Breast epithelium (tissue), 3 donors: ENCODE results near the gene RABIF.

Source experiments
- POLR2A ChIP-seq: fragments of 450-650 bp; IDR thresholded peaks from one replicate; pipeline ENCODE4 v1.6.1; 2016; ENCODE audit warnings: antibody characterized with exemption, mild to moderate bottlenecking, moderate library complexity
- POLR2AphosphoS5 ChIP-seq, 3 donors: sonication (generic); formaldehyde crosslinking; IDR thresholded peaks; one replicate each; pipeline ENCODE4 v1.6.1; 2017; ENCODE audit warnings: antibody characterized with exemption in 3 of 3
- TF ChIP-seq, protein P1 (sequence below), 3 donors: fragments of 450-650 bp; IDR thresholded peaks; one replicate each; pipeline ENCODE4 v1.5.1; 2016 to 2017; ENCODE audit warnings: antibody characterized with exemption in 3 of 3, mild to moderate bottlenecking in 3 of 3, moderate library complexity in 3 of 3

GRCh38 chr1:202831906-202832305 is 57.0 kb downstream of the RABIF start:
- TF ChIP-seq, protein P1, sequence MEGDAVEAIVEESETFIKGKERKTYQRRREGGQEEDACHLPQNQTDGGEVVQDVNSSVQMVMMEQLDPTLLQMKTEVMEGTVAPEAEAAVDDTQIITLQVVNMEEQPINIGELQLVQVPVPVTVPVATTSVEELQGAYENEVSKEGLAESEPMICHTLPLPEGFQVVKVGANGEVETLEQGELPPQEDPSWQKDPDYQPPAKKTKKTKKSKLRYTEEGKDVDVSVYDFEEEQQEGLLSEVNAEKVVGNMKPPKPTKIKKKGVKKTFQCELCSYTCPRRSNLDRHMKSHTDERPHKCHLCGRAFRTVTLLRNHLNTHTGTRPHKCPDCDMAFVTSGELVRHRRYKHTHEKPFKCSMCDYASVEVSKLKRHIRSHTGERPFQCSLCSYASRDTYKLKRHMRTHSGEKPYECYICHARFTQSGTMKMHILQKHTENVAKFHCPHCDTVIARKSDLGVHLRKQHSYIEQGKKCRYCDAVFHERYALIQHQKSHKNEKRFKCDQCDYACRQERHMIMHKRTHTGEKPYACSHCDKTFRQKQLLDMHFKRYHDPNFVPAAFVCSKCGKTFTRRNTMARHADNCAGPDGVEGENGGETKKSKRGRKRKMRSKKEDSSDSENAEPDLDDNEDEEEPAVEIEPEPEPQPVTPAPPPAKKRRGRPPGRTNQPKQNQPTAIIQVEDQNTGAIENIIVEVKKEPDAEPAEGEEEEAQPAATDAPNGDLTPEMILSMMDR (IDR thresholded peaks at IDR 0.05), result no peak
- TF ChIP-seq POLR2A (no peak), POLR2AphosphoS5 (IDR thresholded peaks at IDR 0.05) (no peak)
